Endothelial cell of umbilical vein (primary cell): ENCODE data around the gene TPH1.

Experiments used
- POLR2A ChIP-seq: IDR thresholded peaks from 2 replicates; pipeline ENCODE4 v1.6.1; 2012; ENCODE audit warnings: low read depth, mild to moderate bottlenecking, control low read depth, low read length
- POLR2AphosphoS5 ChIP-seq: IDR thresholded peaks from 2 replicates; pipeline ENCODE4 v1.6.1; 2012; ENCODE audit warnings: low read depth, mild to moderate bottlenecking, control low read depth, low read length, moderate library complexity; ENCODE audit not compliant: insufficient read depth
- TF ChIP-seq, protein P1 (sequence below), 2 donors: IDR thresholded peaks; 1 replicate in 1 of 2; 2 replicates in 1 of 2; pipeline ENCODE4 v1.5.1; 2011; ENCODE audit warnings: low read length in 2 of 2, mild to moderate bottlenecking in 2 of 2, moderate library complexity in 2 of 2, control low read depth in 1 of 2, inconsistent platforms in 1 of 2, low read depth in 1 of 2; ENCODE audit not compliant: insufficient read depth in 1 of 2; ENCODE audit errors: extremely low read depth in 1 of 2

DNA sequence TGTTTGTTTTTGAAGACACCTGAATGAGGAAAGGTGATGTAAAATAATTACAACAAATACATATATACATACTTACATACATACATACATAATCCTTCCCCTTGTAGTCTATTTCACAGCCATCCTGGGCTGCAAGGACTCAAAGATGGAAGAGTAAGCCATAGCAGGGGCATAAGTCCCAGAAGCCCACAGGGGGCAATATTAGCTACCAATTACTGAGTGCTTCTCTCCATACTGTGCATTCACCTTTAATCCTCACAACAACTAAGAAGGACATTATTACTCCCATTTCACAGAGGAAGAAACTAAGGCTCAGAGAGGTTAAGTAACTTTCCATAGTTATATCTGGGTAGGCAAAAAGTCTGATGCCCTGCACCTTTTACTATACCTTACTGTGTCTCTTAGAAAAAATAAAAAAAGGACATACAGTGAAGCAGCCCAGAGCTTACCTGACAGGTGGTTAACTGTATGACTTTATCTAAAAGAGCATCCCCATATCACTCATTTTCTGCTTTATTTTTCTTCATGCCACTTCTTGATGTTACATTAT is 35.9 kb downstream of the TPH1 start:
- TF ChIP-seq, protein P1, sequence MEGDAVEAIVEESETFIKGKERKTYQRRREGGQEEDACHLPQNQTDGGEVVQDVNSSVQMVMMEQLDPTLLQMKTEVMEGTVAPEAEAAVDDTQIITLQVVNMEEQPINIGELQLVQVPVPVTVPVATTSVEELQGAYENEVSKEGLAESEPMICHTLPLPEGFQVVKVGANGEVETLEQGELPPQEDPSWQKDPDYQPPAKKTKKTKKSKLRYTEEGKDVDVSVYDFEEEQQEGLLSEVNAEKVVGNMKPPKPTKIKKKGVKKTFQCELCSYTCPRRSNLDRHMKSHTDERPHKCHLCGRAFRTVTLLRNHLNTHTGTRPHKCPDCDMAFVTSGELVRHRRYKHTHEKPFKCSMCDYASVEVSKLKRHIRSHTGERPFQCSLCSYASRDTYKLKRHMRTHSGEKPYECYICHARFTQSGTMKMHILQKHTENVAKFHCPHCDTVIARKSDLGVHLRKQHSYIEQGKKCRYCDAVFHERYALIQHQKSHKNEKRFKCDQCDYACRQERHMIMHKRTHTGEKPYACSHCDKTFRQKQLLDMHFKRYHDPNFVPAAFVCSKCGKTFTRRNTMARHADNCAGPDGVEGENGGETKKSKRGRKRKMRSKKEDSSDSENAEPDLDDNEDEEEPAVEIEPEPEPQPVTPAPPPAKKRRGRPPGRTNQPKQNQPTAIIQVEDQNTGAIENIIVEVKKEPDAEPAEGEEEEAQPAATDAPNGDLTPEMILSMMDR (IDR thresholded peaks at IDR 0.05; ENCODE audit: extremely low read depth in 1 of 2, insufficient read depth in 1 of 2, low read depth in 1 of 2, low read length in 2 of 2) = peak in 1 of 2 donors; percentile 3
- TF ChIP-seq POLR2AphosphoS5 (no peak), POLR2A (no peak)
